ENCODE data around the gene FURIN.

The FURIN gene

DNA sequence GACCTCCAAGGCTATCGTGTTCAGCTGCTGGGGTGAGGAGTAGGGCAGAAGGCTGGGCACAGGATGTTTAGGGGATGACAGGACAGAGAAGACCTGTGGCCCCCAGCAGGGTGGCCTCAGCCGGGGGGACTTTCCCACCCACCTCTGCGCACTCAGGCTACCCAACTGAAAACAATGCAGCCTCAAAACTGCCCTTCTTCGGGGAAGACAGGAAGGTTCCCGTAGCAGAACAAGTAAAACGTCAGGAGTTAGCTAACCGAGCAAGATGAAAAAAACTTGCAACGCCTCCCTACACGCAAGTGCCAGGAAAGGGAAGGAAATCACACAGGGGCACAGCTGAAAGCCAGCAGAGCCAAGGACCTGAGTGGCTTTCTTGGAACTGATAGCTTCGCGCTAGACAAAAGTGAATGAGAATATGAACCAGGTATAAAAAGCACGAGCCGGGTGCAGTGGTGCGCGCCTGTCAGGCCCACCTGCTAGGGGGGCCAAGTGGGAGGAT is 38.4 kb upstream of the FURIN start:
- Histone ChIP-seq H3K4me1 (ENCODE audit: control insufficient read depth in 1 of 2, insufficient read depth in 2 of 2, low read length in 2 of 2) (no peaks in the 10 kb centered on the region), H3K27me3 (ENCODE audit: low read depth, low read length) (no peaks in the 10 kb centered on the region), H3K36me3 (ENCODE audit: control insufficient read depth in 1 of 2, insufficient read depth in 2 of 2, low read length in 2 of 2) (no peaks in the 10 kb centered on the region), H3K9me3 (ENCODE audit: control insufficient read depth in 1 of 2, low read length in 2 of 2) (no peaks in the 10 kb centered on the region), H3K4me3 (ENCODE audit: low read depth in 1 of 2, low read length in 2 of 2) (no peak overlapping the region), H3K27ac (ENCODE audit: low read length) (no peak overlapping the region)

DNA sequence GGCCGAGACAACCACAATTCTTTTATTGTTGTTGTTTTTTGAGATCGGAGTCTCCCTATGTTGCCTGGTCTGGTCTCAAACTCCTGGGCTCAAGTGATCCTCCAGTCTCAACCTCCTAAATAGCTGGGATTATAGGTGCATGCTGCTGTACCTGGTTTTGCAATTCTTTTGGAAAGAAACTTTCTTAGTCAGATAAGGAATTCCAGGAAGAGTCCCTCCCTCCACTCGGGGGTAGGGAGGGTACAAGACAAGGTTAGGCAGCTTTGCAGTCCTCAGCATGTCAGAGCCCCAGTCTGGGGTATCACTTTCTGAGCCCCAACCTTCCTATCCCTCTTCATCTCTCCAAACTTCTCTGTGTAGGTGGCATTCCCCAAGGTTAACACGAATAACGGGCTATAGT is 33.8 kb upstream of the FURIN start:
- no peak overlapping the region for H3K27ac ChIP-seq (ENCODE audit: low read length)
- H3K27me3 ChIP-seq (ENCODE audit: low read depth, low read length), result no peaks in the 10 kb centered on the region

DNA sequence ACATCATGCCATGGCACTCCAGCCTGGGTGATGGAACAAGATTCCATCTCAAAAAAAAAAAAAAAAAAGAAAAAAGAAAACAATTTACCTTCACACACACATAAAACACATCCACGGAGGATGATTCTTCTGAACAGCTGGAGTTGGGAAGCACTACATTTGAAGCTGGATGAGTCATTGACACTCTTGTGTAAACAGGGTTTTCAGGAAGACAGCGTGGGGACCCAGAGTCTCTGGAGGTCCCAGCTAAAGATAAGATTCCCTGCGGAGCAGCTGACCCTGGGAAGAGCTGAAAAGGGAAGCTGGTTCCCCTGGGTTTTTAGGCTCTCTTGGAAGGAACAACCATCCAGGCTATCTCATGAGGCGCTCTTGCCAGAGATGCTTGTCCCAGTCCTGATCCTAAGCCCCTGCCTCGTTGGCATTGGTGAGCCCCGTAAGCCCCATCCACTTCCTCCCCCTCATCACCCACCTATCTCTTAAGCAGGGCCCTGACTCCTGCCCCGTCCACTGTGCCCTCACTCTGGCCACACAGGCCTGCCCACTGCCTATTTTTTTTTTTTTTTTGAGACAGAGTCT is 32.0 kb upstream of the FURIN start:
- H3K4me1 ChIP-seq (ENCODE audit: control insufficient read depth in 1 of 2, insufficient read depth in 2 of 2, low read length in 2 of 2), result no peaks in the 10 kb centered on the region

More for the DNA sequence above, 33.8 kb upstream of the FURIN start:
- Histone ChIP-seq H3K4me3 (ENCODE audit: low read depth in 1 of 2, low read length in 2 of 2) (no peak overlapping the region), H3K36me3 (ENCODE audit: control insufficient read depth in 1 of 2, insufficient read depth in 2 of 2, low read length in 2 of 2) (no peaks in the 10 kb centered on the region), H3K4me1 (ENCODE audit: control insufficient read depth in 1 of 2, insufficient read depth in 2 of 2, low read length in 2 of 2) (no peaks in the 10 kb centered on the region), H3K9me3 (ENCODE audit: control insufficient read depth in 1 of 2, low read length in 2 of 2) (no peaks in the 10 kb centered on the region)

DNA sequence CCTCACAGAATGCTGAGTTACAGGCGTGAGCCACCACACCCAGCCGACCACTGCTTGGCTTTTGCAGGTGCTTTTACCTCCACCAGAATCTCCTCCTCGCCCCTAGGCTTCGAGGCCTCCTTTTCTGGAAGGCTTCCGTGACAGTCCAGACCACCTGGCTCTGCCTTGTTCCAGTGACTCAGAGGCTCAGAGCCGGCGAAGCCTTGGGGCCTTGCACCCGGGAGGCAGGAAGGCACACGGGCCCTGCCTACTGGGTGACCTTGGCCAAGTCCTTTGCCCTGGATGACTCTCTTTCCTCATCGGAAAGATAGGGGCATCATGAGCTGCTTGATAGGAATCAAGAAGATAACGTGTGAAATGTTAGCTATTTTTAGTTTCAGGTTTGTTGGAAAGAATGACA is 31.3 kb upstream of the FURIN start:
- Histone ChIP-seq H3K27ac (ENCODE audit: low read length) (no peak overlapping the region), H3K4me3 (ENCODE audit: low read depth in 1 of 2, low read length in 2 of 2) (no peak overlapping the region), H3K4me1 (ENCODE audit: control insufficient read depth in 1 of 2, insufficient read depth in 2 of 2, low read length in 2 of 2) (no peaks in the 10 kb centered on the region), H3K36me3 (ENCODE audit: control insufficient read depth in 1 of 2, insufficient read depth in 2 of 2, low read length in 2 of 2) (no peaks in the 10 kb centered on the region), H3K27me3 (ENCODE audit: low read depth, low read length) (no peaks in the 10 kb centered on the region), H3K9me3 (ENCODE audit: control insufficient read depth in 1 of 2, low read length in 2 of 2) (no peaks in the 10 kb centered on the region)

More for the DNA sequence above, 32.0 kb upstream of the FURIN start:
- no peaks in the 10 kb centered on the region for H3K36me3 ChIP-seq (ENCODE audit: control insufficient read depth in 1 of 2, insufficient read depth in 2 of 2, low read length in 2 of 2)
- no peak overlapping the region for H3K4me3 ChIP-seq (ENCODE audit: low read depth in 1 of 2, low read length in 2 of 2)
- H3K27me3 ChIP-seq (ENCODE audit: low read depth, low read length), result no peaks in the 10 kb centered on the region
- H3K27ac ChIP-seq (ENCODE audit: low read length), result no peak overlapping the region
- H3K9me3 ChIP-seq (ENCODE audit: control insufficient read depth in 1 of 2, low read length in 2 of 2), result no peaks in the 10 kb centered on the region

DNA sequence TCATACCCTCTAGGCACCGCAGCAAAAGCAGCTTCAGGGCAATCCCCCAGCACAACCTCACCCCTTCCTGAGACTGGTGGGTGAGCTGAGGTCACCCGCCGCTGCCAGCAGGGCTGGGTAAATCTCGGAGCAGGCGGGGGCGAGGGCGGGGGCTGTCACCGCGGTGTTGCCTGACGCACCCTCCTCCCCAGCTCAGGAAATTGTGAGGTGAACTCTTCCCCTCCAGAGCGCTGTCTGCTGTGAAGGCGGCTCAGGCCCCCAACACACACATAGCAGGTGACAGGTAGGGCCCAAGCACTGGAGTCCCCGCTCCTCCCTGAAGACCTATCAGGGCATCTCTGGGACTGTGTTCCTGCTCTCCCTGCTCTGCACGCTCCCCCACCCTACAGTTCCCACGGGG is 30.2 kb upstream of the FURIN start:
- H3K27me3 ChIP-seq (ENCODE audit: low read depth, low read length), result no peaks in the 10 kb centered on the region
- H3K27ac ChIP-seq (ENCODE audit: low read length), result no peak overlapping the region
- H3K36me3 ChIP-seq (ENCODE audit: control insufficient read depth in 1 of 2, insufficient read depth in 2 of 2, low read length in 2 of 2), result no peaks in the 10 kb centered on the region
- no peaks in the 10 kb centered on the region for H3K4me1 ChIP-seq (ENCODE audit: control insufficient read depth in 1 of 2, insufficient read depth in 2 of 2, low read length in 2 of 2)
- no peak overlapping the region for H3K4me3 ChIP-seq (ENCODE audit: low read depth in 1 of 2, low read length in 2 of 2)
- no peaks in the 10 kb centered on the region for H3K9me3 ChIP-seq (ENCODE audit: control insufficient read depth in 1 of 2, low read length in 2 of 2)

DNA sequence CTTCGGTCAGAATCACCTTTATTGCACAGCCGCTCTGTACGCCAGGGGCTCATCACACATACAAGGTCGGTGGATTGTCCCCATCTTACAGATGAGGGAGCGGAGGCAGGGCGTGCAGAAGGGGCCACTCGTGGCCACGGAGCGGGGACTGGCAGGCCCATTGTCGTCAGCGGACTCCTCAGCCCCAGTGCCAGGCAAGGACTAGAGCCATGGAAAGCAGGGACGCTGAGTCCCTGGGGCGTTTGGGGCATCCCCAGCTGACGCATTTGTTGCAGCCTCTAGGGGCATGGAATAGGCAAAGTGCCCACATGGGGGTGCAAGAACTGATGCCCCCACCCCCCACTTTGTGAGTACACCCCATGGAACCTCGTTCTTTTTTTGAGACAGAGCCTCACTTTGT is 29.8 kb upstream of the FURIN start:
- Histone ChIP-seq H3K4me3 (ENCODE audit: low read depth in 1 of 2, low read length in 2 of 2) (no peak overlapping the region), H3K36me3 (ENCODE audit: control insufficient read depth in 1 of 2, insufficient read depth in 2 of 2, low read length in 2 of 2) (no peaks in the 10 kb centered on the region), H3K4me1 (ENCODE audit: control insufficient read depth in 1 of 2, insufficient read depth in 2 of 2, low read length in 2 of 2) (no peaks in the 10 kb centered on the region), H3K9me3 (ENCODE audit: control insufficient read depth in 1 of 2, low read length in 2 of 2) (no peaks in the 10 kb centered on the region), H3K27ac (ENCODE audit: low read length) (no peak overlapping the region), H3K27me3 (ENCODE audit: low read depth, low read length) (no peaks in the 10 kb centered on the region)

DNA sequence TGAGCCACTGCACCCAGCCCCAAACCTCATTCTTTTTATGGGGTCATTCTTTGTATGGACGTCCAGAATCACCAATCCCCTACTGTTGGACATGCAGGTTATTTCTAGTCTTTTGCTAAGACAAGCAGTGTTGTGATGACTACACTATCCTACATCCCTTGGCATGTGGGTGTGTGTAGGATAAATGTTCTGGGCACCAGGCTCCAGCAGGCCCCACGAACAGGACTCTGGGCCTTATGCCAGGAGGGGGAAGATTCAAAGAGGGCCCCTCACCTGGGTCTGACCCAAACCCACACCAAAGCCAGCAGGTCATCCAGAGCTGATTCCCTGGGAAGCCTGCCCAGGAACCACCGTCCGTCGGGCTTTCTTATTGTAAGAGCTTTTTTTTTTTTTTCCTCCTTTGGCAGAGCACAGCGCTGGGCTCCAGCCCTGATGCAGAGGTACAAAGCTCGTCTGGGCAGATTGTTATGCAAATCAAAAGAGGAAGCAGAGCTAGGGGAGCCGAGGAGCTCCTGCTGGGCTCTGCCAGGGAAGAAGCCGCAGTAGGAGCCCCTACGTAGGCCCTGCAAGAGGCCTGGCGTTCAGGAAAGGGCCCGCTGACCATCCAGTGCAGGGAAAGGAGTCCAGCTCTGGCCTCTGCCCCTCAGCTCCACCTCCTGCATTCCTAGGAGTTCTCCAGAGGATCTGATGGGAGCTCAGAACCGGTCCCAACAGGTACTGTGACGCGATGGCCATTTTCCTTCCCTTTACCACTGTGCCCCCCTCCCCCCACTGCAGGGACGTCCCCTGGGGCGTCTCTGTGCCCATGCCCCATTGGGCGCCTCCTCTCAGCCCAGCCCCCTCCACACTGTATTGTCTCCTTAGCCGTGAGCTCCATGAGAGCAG is 29.0 kb upstream of the FURIN start:
- Histone ChIP-seq H3K36me3 (ENCODE audit: control insufficient read depth in 1 of 2, insufficient read depth in 2 of 2, low read length in 2 of 2) (no peaks in the 10 kb centered on the region), H3K27me3 (ENCODE audit: low read depth, low read length) (no peaks in the 10 kb centered on the region), H3K4me3 (ENCODE audit: low read depth in 1 of 2, low read length in 2 of 2) (peak overlapping the region in 1 of 2 donors; percentile 26), H3K27ac (ENCODE audit: low read length) (peak overlapping the region; percentile 69), H3K9me3 (ENCODE audit: control insufficient read depth in 1 of 2, low read length in 2 of 2) (no peaks in the 10 kb centered on the region), H3K4me1 (ENCODE audit: control insufficient read depth in 1 of 2, insufficient read depth in 2 of 2, low read length in 2 of 2) (no peaks in the 10 kb centered on the region)

DNA sequence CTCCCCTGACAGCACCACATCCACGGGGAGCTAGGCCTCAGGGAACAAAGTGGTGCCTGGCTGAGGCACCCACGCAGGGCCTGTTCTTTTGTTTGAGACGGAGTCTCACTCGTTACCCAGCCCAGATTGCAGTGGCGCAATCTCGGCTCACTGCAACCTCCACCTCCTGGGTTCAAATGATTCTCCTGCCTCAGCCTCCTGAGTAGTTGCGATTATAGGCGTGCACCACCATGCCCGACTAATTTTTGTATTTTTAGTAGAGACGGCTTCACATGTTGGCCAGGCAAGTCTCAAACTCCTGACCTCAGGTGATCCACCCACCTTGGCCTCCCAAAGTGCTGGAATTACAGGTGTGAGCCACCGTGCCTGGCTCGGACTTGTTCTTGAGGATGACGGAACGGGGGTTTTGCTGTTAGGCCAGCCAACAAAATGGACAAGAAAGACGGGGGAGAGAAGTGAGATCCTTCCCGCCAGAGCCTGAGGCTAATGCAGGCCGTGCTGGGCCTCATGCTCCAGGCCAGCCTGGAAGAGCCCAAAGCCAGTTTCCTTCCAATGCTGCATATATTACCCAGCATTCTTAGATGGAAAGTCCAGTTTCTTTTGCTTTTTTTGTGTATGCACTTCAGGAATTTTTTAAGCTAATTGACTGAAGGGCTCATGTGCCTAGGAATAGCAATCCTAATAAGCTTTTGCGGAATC is 28.1 kb upstream of the FURIN start:
- Histone ChIP-seq H3K27me3 (ENCODE audit: low read depth, low read length) (no peaks in the 10 kb centered on the region), H3K36me3 (ENCODE audit: control insufficient read depth in 1 of 2, insufficient read depth in 2 of 2, low read length in 2 of 2) (no peaks in the 10 kb centered on the region), H3K4me1 (ENCODE audit: control insufficient read depth in 1 of 2, insufficient read depth in 2 of 2, low read length in 2 of 2) (no peaks in the 10 kb centered on the region), H3K9me3 (ENCODE audit: control insufficient read depth in 1 of 2, low read length in 2 of 2) (no peaks in the 10 kb centered on the region), H3K4me3 (ENCODE audit: low read depth in 1 of 2, low read length in 2 of 2) (peak overlapping the region in 1 of 2 donors; percentile 26), H3K27ac (ENCODE audit: low read length) (peak overlapping the region; percentile 69)

DNA sequence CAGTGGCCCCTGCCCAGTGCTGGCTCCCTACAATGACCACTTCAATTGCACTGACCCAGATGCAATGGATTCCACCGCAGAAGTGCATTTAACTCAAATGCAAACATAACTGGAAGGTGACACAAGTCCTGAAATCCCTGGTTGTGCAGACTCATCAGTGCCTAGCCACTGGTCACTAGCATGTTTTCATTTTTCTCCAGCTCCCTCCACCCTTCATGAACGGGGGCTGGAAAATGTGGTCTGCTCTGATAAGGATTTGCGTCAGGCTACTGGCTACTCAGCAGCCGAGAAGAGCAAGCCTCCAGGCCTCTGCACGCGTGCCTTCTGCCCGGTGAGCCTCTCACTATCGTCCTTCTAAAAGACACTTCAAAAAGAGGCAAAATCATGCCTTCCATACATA is 27.4 kb upstream of the FURIN start:
- H3K4me1 ChIP-seq (ENCODE audit: control insufficient read depth in 1 of 2, insufficient read depth in 2 of 2, low read length in 2 of 2), result no peaks in the 10 kb centered on the region
- H3K9me3 ChIP-seq (ENCODE audit: control insufficient read depth in 1 of 2, low read length in 2 of 2), result no peaks in the 10 kb centered on the region
- H3K36me3 ChIP-seq (ENCODE audit: control insufficient read depth in 1 of 2, insufficient read depth in 2 of 2, low read length in 2 of 2), result no peaks in the 10 kb centered on the region
- H3K27ac ChIP-seq (ENCODE audit: low read length), result no peak overlapping the region
- no peak overlapping the region for H3K4me3 ChIP-seq (ENCODE audit: low read depth in 1 of 2, low read length in 2 of 2)
- H3K27me3 ChIP-seq (ENCODE audit: low read depth, low read length), result no peaks in the 10 kb centered on the region

DNA sequence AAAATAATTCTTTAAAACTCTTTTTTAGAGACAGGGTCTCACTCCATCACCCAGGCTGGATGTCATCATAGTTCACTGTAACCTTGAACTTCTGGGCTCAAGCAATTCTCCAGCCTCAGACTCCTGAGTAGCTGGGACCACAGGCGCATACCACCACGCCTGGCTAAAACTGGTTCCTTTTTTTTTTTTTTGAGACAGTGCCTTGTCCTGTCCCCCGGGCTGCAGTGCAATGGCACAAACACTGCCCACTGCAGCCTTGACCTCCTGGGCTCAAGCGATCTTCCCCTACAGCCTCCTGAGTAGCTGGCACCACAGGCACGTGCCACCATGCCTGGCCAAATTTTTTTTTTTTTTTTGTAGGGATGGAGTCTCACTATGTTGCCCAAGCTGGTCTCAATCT is 23.7 kb upstream of the FURIN start:
- H3K27ac ChIP-seq (ENCODE audit: low read length), result no peak overlapping the region
- H3K27me3 ChIP-seq (ENCODE audit: low read depth, low read length), result no peaks in the 10 kb centered on the region
- no peaks in the 10 kb centered on the region for H3K4me1 ChIP-seq (ENCODE audit: control insufficient read depth in 1 of 2, insufficient read depth in 2 of 2, low read length in 2 of 2)
- no peak overlapping the region for H3K4me3 ChIP-seq (ENCODE audit: low read depth in 1 of 2, low read length in 2 of 2)
- no peaks in the 10 kb centered on the region for H3K9me3 ChIP-seq (ENCODE audit: control insufficient read depth in 1 of 2, low read length in 2 of 2)
- no peaks in the 10 kb centered on the region for H3K36me3 ChIP-seq (ENCODE audit: control insufficient read depth in 1 of 2, insufficient read depth in 2 of 2, low read length in 2 of 2)

DNA sequence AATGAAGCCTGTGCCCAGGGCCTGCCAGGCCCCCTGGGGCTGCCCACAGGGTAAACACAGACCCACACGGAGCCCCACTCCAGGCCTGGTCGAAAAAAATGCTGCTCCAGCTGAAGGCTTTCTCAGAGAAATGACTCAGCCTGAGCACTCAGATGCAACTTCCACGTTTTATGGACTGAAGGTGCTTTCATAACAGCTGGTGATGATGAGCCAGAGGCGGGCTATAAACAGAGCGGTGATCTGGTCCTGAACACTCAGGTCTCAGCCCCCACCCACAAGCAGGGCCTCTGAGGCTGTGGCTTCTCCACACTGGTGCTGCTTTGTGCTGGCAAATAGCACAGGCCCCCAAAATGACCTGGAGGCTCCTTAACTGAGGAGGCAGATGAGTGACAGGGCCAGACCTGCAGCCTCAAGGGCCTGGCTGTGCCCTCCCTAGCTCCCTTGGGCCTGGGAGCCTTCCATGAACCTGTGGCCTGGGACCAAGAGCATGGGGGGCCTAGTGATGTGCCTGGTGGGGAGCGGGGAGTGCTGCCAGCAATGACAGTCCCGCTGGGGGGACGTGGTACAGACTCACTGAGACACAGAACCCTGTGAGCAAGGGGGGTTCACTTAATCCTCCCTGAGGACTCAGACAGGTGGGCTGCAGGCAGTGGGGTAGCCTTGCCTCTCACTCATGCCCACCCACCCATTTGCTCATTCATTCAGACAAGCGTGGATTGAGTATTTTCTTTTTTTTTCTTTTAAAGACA is 23.0 kb upstream of the FURIN start:
- H3K4me1 ChIP-seq (ENCODE audit: control insufficient read depth in 1 of 2, insufficient read depth in 2 of 2, low read length in 2 of 2), result no peaks in the 10 kb centered on the region
- H3K9me3 ChIP-seq (ENCODE audit: control insufficient read depth in 1 of 2, low read length in 2 of 2), result no peaks in the 10 kb centered on the region
- no peaks in the 10 kb centered on the region for H3K36me3 ChIP-seq (ENCODE audit: control insufficient read depth in 1 of 2, insufficient read depth in 2 of 2, low read length in 2 of 2)
- no peak overlapping the region for H3K27ac ChIP-seq (ENCODE audit: low read length)
- no peaks in the 10 kb centered on the region for H3K27me3 ChIP-seq (ENCODE audit: low read depth, low read length)
- no peak overlapping the region for H3K4me3 ChIP-seq (ENCODE audit: low read depth in 1 of 2, low read length in 2 of 2)
